GM18858 (cell line): ENCODE data around the gene TNFRSF25.

Experiments
- ATAC-seq: cut with Tn5 transposase; IDR thresholded peaks from one replicate; pipeline ENCODE4 v1.9.1; 2021; ENCODE audit not compliant: unreplicated experiment

The TNFRSF25 gene

DNA sequence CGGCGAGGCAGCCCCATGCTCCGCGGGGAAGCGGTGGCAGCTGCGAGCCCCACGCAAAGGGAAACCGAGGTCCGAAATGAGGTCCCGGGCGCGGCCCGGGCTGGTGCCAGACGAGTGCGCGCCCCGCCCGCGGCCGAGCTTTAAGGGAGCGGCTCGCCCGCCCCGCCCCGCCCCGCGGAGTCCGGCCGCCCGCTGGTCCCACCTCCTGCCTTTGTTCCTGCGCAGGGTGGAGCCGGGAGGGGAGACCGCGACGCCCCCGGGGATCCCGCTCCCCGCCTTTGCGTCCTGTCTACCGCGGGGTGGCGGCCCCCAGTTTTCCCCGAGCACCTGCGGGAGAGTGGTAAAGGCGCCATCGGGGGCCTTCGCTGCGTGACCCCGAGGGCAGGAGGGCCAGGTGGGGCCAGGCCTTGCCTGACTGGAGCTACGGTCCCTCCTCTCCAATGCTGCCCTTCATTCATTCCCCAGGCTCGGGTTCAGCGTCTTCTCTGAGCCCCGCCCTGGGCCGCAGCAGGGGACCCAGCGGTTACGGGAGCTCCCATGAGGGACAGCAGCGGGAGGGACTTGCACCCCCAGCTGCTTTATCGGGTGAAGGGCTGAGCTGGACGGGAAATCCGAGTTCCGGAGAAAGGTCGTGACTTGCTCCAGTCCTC lies 46.0 kb downstream of the TNFRSF25 start, which contains the start of gene HES2:
TSS of gene HES2 (minus strand) at position 116 of the 650 bp plus-strand sequence. CDS start at position 17, 99 bp downstream.
- ATAC-seq: no peak

DNA sequence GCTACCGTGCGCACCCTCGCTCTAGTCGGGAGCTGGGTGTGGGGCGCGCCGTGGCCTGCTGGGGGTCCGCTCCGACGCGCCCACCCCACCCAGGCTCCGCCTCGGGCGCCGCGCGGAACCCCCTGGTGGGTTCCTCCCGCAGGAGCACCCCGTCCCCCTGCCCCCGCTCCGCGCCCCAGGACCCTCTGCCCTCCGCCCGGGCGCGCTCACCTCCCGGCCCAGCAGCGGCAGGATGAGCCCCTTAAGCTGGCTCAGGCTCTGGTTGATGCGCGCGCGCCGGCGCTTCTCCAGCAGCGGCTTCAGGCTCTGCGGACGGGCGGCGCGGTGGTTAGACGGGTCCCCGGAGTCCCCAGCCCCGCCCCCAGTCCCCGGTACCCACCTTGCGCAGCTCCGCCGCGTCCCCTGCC lies 46.6 kb downstream of the TNFRSF25 start:
- ATAC-seq: no peak

DNA sequence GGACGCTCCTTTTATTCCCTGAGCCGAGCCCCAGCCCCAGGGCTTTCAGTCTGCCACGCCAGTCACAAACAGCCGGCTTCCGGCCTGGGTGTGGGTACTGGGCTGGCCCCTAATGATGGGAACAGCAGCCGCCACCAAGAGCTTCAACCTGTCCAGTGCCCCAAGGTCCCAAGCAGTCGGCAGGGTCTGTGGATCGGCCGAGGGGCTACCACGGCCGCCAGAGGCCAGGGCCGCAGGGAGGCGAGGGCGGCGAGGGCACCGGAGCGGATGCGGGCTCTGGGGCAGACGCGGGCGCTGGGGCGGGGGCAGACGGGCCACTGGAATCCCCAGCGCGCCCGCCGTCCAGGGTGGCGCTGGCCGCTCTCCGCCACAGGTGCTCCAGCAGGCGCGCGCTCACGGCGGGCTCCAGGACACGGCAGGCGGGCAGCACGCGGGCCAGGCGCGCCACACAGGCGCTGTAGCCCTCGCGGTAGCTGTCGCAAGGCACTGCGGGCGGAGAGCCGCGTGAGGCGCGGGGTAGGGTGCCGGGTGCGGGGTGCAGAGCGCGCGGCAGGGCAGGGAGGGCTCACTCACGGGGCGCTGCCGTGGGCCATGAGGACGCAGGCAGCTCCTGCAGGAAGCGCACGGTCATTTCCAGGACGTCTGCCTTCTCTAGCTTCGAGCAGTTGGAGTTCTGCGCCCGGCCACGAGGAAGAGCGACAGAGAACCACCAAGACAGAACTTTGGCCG lies 47.1 kb downstream of the TNFRSF25 start:
- no peak for ATAC-seq

DNA sequence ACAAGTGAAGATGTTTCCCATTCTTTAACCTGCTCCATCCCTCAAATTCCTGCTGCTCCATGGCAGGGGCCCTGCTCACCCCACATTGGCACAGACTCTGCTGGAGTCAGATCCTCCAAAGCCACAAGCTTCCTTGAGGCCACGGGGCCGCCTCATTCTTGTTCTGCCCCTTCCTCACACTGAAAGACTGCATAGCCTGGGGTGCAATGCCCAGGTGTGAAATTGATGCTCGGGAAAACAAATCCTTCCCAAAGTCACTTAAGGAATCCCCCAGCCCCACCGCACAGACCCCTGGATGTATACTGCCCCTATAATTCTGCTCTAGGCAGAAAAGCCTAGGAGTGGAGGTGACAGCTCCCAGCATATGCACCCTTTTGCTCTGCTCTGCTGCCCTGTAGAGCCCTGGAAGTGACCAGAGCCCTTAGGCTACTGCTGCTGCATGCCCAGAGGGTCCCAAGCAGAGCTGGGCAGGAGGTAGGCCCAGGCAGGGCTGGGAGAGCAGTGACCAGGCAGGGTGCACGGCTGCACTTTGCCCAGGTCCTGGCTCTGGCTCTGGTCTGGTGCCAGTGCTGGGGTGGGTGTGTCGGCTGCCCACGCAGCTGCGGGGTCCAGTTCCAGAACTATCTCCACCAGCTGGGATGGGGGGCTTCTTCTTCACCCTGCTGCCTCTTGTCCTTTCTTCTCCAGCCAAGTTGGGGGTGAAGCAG lies 47.9 kb downstream of the TNFRSF25 start:
- no peak for ATAC-seq

DNA sequence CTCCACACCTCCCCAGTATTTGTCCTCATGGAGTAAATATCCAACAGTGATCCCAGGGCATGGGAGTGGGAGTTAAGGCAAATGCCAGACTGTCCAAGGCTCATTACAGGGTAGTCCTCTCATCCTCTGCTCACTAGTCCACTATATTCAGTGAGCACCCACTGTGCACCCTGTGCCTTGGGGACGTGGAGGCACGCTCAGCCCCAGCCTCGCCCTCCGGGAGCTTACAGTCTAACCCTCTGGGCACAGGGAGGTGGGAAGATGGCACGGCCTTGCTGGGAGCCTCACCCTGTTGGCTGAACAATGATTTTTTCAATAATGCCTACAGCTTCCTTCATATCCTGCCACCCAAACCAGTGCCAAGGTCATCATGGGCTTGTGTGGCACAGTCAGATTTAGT lies 49.1 kb downstream of the TNFRSF25 start:
- no peak for ATAC-seq

DNA sequence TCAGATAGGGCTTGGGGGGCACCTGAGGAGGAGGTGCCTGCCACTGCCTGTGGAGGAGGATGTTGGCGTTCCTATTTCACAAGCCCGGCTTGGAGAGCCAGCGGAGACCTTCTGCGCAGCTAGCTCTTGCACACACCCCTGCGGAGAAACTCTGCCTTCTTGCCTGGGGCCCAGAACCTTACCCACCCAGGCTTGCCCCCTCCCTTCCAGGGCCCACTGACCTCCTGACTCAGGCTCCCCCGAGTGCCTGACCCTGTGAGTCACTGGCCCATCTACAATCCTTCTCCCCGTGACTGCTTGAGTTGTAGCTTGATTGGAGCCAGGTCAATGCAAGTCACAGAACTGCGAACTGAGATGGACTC lies 49.7 kb downstream of the TNFRSF25 start:
- no peak for ATAC-seq

DNA sequence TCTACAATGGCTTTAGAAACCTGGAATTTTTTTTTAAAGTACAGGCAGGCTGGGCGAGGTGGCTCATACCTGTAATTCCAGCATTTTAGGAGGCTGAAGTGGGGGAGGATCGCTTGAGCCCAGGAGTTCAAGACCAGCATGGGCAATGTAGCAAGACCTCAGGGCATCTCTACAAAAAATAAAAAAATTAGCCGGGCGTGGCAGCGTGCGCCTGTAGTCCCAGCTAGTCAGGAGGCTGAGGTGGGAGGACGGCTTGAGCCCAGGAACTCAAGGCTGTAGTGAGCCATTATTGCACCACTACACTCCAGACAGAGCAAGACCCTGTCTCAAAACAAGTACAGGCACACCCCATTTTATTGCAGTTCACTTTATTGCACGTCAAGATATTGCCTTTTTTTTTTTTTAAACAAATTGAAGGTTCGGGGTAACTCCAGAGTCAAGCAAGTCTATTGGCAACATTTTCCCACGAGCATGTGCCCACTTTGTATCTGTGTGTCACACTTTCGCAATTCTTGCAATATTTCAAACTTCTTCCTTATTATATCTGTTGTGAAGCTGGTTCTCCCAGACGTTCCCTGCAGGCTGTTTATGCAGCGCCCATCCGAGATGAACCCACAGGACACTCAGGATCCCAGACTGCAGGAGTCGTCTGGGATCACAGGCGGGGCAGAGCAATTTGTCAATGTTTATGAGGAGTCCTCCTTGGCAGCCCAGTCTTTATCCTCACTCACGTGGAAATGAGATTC lies 50.9 kb downstream of the TNFRSF25 start:
- no peak for ATAC-seq

DNA sequence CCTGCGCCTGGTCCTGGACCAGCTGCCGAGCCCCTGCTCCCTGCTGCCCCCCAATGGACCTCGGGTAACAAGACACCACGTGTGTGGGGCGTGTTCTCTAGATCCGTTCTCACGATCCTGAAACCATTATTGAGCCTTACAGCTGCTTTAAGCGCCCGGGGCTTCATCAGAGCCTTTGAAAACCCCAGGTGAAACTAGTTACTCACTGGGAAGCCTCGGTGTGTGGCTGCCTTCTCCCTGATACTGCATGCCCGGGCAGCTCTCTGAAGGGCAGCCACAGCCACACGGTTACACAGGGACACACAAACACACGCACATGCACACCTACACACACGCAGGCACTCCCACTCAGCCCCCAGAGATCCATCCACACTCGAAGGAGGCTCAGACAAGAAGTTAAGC lies 51.5 kb downstream of the TNFRSF25 start:
- no peak for ATAC-seq

DNA sequence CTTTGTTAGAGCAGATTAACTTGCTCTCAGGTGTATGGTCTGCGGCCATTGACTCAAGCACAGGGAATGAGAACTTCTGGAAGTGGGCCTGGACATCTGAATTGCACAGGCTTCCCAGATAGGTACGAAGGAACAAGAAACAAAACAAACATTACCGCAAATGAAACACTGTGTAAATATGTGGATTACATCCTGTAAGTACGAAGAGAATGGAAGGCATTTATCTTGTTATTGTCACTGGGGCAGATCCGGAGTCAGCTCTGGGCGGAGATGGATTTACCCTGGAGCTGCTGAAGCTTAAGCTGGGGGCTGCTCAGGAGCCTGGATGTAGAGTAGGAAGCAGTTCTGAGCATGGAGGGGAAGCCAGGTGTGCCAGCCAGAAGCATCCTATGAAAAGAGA lies 53.1 kb downstream of the TNFRSF25 start:
- no peak for ATAC-seq
